Glutamatergic neuron (in vitro differentiated cells): ENCODE data around the gene PPFIBP2. TPM values are rescaled to one million over a fixed set of nuclear protein-coding genes. Genes with fewer than 3 reads are reported as not detected.
A peak's percentile ranks its signal among the peaks of the same experiment; 100 is the strongest.
"Not testable (repeated sequence)": the region's sequence is repeated elsewhere in the genome, so short reads cannot be mapped to it uniquely, and the experiment has no call there.

Source experiments
- DNase-seq: peaks from one replicate; pipeline ENCODE4 v3.0.0; 2022
- H3K27ac Mint-ChIP-seq: one replicate; pipeline ENCODE4 v1.8.0; 2020; ENCODE audit warnings: mild to moderate bottlenecking, mixed read lengths, inconsistent platforms; ENCODE audit not compliant: unreplicated experiment
- H3K27me3 Mint-ChIP-seq: one replicate; pipeline ENCODE4 v1.8.0; 2020; ENCODE audit warnings: mild to moderate bottlenecking, moderate library complexity, mixed read lengths, inconsistent platforms; ENCODE audit not compliant: unreplicated experiment
- H3K36me3 Mint-ChIP-seq: one replicate; pipeline ENCODE4 v1.8.0; 2020; ENCODE audit warnings: mild to moderate bottlenecking, mixed read lengths, inconsistent platforms; ENCODE audit not compliant: unreplicated experiment
- H3K4me1 Mint-ChIP-seq: one replicate; pipeline ENCODE4 v1.8.0; 2020; ENCODE audit warnings: mild to moderate bottlenecking, low read depth, mixed read lengths, inconsistent platforms; ENCODE audit not compliant: unreplicated experiment
- H3K4me3 Mint-ChIP-seq: one replicate; pipeline ENCODE4 v1.8.0; 2020; ENCODE audit warnings: mild to moderate bottlenecking, mixed read lengths, inconsistent platforms; ENCODE audit not compliant: unreplicated experiment
- H3K9me3 Mint-ChIP-seq: one replicate; pipeline ENCODE4 v1.8.0; 2020; ENCODE audit warnings: mild to moderate bottlenecking, moderate library complexity, mixed read lengths, inconsistent platforms; ENCODE audit not compliant: unreplicated experiment
- total RNA-seq: library from RNA; stranded (reverse); fragmentation: NEBNext Ultra II Directional; extraction: Animal tissue kit (Norgen Biotek cat#: 25700); gene quantifications from one replicate; pipeline ENCODE4 v1.2.1, GENCODE V29; 2021; ENCODE audit not compliant: unreplicated experiment
- TF ChIP-seq, protein P1 (sequence below): fragments of 200-600 bp; sonication (generic); IDR thresholded peaks from one replicate; pipeline ENCODE4 v1.5.0; 2021; ENCODE audit not compliant: partially characterized antibody, unreplicated experiment

Gene PPFIBP2
- total RNA-seq, 1 donor from 2014 or later = 1.5 TPM

GRCh38 chr11:7657306-7658025 is 143.7 kb downstream of the PPFIBP2 start:
- peaks cover 3% of the 10 kb centered on the region for H3K9me3 Mint-ChIP-seq
- peak overlapping the region; percentile 55 for H3K27ac Mint-ChIP-seq
- no peak overlapping the region for H3K4me3 Mint-ChIP-seq
- H3K27me3 Mint-ChIP-seq = peaks cover 6% of the 10 kb centered on the region
- H3K4me1 Mint-ChIP-seq = peaks cover 4% of the 10 kb centered on the region
- H3K36me3 Mint-ChIP-seq = no peaks in the 10 kb centered on the region
- peak; percentile 58 for DNase-seq
- TF ChIP-seq, protein P1, sequence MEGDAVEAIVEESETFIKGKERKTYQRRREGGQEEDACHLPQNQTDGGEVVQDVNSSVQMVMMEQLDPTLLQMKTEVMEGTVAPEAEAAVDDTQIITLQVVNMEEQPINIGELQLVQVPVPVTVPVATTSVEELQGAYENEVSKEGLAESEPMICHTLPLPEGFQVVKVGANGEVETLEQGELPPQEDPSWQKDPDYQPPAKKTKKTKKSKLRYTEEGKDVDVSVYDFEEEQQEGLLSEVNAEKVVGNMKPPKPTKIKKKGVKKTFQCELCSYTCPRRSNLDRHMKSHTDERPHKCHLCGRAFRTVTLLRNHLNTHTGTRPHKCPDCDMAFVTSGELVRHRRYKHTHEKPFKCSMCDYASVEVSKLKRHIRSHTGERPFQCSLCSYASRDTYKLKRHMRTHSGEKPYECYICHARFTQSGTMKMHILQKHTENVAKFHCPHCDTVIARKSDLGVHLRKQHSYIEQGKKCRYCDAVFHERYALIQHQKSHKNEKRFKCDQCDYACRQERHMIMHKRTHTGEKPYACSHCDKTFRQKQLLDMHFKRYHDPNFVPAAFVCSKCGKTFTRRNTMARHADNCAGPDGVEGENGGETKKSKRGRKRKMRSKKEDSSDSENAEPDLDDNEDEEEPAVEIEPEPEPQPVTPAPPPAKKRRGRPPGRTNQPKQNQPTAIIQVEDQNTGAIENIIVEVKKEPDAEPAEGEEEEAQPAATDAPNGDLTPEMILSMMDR = peak; percentile 9

GRCh38 chr11:7663531-7663930 is 149.7 kb downstream of the PPFIBP2 start:
- not testable (repeated sequence) for H3K27ac Mint-ChIP-seq, H3K4me3 Mint-ChIP-seq, H3K9me3 Mint-ChIP-seq, DNase-seq, H3K36me3 Mint-ChIP-seq, H3K4me1 Mint-ChIP-seq, H3K27me3 Mint-ChIP-seq

- no peaks in the 10 kb centered on the region for H3K4me1 Mint-ChIP-seq
- TF ChIP-seq, protein P1 = no peak
- DNase-seq = no peak
- H3K9me3 Mint-ChIP-seq = peaks cover 2% of the 10 kb centered on the region
- H3K27me3 Mint-ChIP-seq = peaks cover 4% of the 10 kb centered on the region
- H3K27ac Mint-ChIP-seq = no peak overlapping the region
- H3K36me3 Mint-ChIP-seq = no peaks in the 10 kb centered on the region
- H3K4me3 Mint-ChIP-seq = no peak overlapping the region
Measured at GRCh38 chr11:7664867-7665266, 151.1 kb downstream of the PPFIBP2 start.

DNA sequence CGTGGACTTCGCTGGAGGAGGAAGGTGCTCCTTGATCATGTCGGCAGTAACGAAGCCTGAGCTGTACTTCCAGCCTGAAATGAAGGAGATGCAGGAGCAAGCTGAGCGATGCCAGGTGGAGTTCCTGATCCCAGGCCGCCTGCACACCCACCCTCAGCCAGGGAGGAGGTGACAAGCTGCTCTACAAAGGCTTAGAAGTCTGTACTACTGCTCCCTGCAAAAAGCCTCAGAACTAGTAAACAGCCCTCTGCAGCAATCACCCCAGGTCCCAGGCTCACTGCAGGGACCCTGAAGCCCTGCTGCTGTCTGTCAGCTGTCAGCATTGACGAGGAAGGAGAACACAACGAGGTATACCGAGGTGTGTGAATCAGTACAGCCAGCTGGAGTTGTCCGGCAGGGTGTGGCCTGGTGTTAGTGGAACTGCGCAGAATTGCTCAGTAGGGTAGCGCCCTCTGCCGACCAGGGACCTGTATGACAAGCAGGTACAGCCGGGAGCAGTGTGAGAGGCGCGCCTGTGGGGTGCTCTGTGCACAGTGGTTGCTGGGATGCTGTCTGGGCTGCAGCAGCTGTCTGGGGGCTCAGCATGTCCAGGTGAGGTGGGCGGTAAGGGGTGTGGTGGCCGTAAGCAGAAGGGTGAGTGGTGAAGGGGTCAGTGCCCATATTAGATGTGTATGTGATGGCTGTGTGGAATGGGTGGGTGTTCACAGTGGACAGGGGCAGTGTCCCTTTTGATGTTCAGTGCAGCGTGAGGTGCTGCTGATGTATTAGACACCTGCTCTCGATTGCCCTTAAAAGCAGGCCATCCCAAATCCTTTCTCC is 151.9 kb downstream of the PPFIBP2 start:
- H3K27ac Mint-ChIP-seq = no peak overlapping the region
- H3K36me3 Mint-ChIP-seq = no peaks in the 10 kb centered on the region
- H3K4me3 Mint-ChIP-seq = no peak overlapping the region
- H3K4me1 Mint-ChIP-seq = no peaks in the 10 kb centered on the region
- peaks cover 4% of the 10 kb centered on the region for H3K27me3 Mint-ChIP-seq
- peaks cover 2% of the 10 kb centered on the region for H3K9me3 Mint-ChIP-seq
- peak; percentile 92 for DNase-seq
- TF ChIP-seq, protein P1 = peak; percentile 97

DNA sequence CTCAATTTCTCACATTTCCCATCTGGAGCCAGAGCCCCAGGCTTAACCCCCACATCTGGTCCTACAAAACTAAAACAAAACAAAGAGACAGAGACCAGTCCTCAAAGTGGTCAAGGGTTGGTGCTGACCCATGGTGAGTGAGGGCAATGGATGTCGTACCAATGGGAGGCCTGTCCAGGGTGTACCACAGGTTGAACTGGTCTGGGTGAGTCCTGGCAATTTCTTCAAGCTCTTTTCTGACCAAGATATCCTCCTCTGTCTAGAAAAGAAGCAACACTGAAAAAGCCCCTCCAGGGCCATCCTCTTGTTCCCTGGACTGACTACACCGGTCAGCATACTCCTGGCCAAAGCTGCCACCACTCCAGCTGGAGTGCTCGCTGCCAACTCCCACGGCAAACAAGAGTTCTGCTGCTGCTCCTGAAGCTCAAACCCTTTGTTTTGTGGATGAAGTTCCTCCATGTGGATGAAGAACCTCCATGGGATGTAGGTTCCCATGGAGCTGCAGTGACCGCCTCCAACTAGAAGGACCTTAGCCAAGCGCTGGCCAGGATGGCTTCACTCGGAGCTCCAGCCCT is 152.6 kb downstream of the PPFIBP2 start:
- TF ChIP-seq, protein P1 = no peak
- Mint-ChIP-seq H3K4me3 (no peak overlapping the region), H3K9me3 (peaks cover 2% of the 10 kb centered on the region), H3K36me3 (no peaks in the 10 kb centered on the region), H3K4me1 (no peaks in the 10 kb centered on the region), H3K27me3 (peaks cover 4% of the 10 kb centered on the region), H3K27ac (no peak overlapping the region)
- no peak for DNase-seq
